ENCODE results near the gene TGFBR3.

TGFBR3 gene

DNA sequence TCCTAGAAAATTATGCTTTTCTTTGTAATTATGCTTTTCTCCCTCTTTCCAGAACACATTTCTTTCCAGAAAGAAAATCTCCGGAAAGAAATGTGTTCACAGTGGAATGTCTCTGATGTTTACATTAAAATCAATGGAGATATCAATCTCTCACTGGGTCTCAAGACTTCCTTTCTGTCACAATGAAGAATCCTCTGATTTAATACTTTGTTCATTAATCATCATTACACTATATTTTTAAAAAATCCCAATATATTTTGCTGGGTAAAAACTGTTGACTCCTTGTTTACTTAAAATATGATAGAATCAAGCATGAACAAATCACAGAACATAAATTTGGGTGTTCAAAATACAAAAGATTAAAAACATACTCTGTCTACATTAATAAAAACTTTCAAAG lies 26.3 kb upstream of the TGFBR3 start:
- no peak overlapping the region for H3K4me3 ChIP-seq (ENCODE audit: low read depth in 1 of 2, low read length in 2 of 2)
- H4K20me1 ChIP-seq (ENCODE audit: insufficient read depth, low read length) = no peaks in the 10 kb centered on the region
- H3K27ac ChIP-seq (ENCODE audit: low read length) = no peak overlapping the region
- DNase-seq = no peak
- no peaks in the 10 kb centered on the region for H3K36me3 ChIP-seq (ENCODE audit: insufficient read depth, low read length)
- H2AFZ ChIP-seq (ENCODE audit: low read depth, low read length) = no peak overlapping the region
- H3K9ac ChIP-seq (ENCODE audit: low read depth, low read length) = no peak overlapping the region
- no peaks in the 10 kb centered on the region for H3K4me1 ChIP-seq (ENCODE audit: insufficient read depth, low read length)
- no peak for TF ChIP-seq EZH2 (IDR thresholded peaks at IDR 0.05; ENCODE audit: borderline replicate concordance, low read depth, low read length, severe bottlenecking)
- TF ChIP-seq, protein P1, sequence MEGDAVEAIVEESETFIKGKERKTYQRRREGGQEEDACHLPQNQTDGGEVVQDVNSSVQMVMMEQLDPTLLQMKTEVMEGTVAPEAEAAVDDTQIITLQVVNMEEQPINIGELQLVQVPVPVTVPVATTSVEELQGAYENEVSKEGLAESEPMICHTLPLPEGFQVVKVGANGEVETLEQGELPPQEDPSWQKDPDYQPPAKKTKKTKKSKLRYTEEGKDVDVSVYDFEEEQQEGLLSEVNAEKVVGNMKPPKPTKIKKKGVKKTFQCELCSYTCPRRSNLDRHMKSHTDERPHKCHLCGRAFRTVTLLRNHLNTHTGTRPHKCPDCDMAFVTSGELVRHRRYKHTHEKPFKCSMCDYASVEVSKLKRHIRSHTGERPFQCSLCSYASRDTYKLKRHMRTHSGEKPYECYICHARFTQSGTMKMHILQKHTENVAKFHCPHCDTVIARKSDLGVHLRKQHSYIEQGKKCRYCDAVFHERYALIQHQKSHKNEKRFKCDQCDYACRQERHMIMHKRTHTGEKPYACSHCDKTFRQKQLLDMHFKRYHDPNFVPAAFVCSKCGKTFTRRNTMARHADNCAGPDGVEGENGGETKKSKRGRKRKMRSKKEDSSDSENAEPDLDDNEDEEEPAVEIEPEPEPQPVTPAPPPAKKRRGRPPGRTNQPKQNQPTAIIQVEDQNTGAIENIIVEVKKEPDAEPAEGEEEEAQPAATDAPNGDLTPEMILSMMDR (IDR thresholded peaks at IDR 0.05; ENCODE audit: borderline replicate concordance, extremely low read depth, low read length, poor library complexity, severe bottlenecking) = no peak
- peaks cover 2% of the 10 kb centered on the region for H3K27me3 ChIP-seq (ENCODE audit: insufficient read depth, low read length, poor library complexity)
- H3K4me2 ChIP-seq (ENCODE audit: insufficient read depth, low read length) = no peak overlapping the region
- ATAC-seq (ENCODE audit: insufficient read depth, low read depth) = no peak
- H3K79me2 ChIP-seq (ENCODE audit: insufficient read depth, low read length) = no peaks in the 10 kb centered on the region
- H3K9me3 ChIP-seq (ENCODE audit: insufficient read depth, low read length, severe bottlenecking) = no peaks in the 10 kb centered on the region

DNA sequence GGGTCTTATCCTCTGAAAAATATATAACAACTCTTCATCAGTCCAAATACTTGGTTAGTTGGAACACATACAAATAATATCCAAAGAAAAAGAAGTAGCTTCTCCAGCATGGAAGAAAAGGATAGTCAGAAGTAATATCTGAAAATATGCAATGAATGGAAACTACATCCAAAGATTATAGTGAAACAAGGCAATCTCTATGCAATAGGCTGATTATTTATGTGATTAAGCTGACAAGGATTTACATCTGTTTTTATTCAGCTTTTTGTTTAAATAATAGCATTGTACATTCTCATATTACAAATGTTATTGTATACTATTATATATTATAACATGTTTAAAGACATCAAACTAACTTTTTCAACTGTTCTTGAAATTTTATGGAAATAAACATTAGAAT lies 15.3 kb upstream of the TGFBR3 start:
- Histone ChIP-seq H3K27ac (ENCODE audit: low read length) (no peak overlapping the region), H3K4me3 (ENCODE audit: low read depth in 1 of 2, low read length in 2 of 2) (no peak overlapping the region), H3K9me3 (ENCODE audit: insufficient read depth, low read length, severe bottlenecking) (no peaks in the 10 kb centered on the region), H3K9ac (ENCODE audit: low read depth, low read length) (no peak overlapping the region), H3K36me3 (ENCODE audit: insufficient read depth, low read length) (no peaks in the 10 kb centered on the region), H3K4me1 (ENCODE audit: insufficient read depth, low read length) (no peaks in the 10 kb centered on the region), H3K27me3 (ENCODE audit: insufficient read depth, low read length, poor library complexity) (peaks cover 2% of the 10 kb centered on the region), H2AFZ (ENCODE audit: low read depth, low read length) (no peak overlapping the region), H3K4me2 (ENCODE audit: insufficient read depth, low read length) (no peak overlapping the region), H3K79me2 (ENCODE audit: insufficient read depth, low read length) (no peaks in the 10 kb centered on the region), H4K20me1 (ENCODE audit: insufficient read depth, low read length) (no peaks in the 10 kb centered on the region)
- TF ChIP-seq, protein P1 (IDR thresholded peaks at IDR 0.05; ENCODE audit: borderline replicate concordance, extremely low read depth, low read length, poor library complexity, severe bottlenecking) = no peak
- no peak for TF ChIP-seq EZH2 (IDR thresholded peaks at IDR 0.05; ENCODE audit: borderline replicate concordance, low read depth, low read length, severe bottlenecking)
- DNase-seq = no peak
- no peak for ATAC-seq (ENCODE audit: insufficient read depth, low read depth)

DNA sequence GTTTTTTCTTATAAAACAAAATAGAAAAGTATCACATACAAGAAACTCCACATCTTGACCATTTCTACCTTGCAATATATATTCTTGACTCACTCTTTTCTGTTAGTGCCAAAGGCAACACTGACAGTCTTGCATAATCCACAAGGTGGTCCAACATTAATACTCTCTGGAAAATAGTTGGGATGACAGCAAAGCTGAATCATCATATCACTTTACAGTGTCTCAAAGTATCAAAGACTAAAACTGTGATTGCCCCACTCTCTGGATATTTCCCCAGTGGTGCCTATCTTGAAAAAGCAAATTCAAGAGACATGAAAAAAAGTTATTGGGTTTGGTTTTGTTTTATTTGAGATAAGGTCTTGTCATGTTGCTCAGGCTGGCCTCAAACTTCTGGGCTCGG lies 14.6 kb upstream of the TGFBR3 start:
- Histone ChIP-seq H3K36me3 (ENCODE audit: insufficient read depth, low read length) (no peaks in the 10 kb centered on the region), H4K20me1 (ENCODE audit: insufficient read depth, low read length) (no peaks in the 10 kb centered on the region), H3K9ac (ENCODE audit: low read depth, low read length) (no peak overlapping the region), H3K27ac (ENCODE audit: low read length) (no peak overlapping the region), H3K9me3 (ENCODE audit: insufficient read depth, low read length, severe bottlenecking) (no peaks in the 10 kb centered on the region), H2AFZ (ENCODE audit: low read depth, low read length) (no peak overlapping the region), H3K4me3 (ENCODE audit: low read depth in 1 of 2, low read length in 2 of 2) (no peak overlapping the region), H3K79me2 (ENCODE audit: insufficient read depth, low read length) (no peaks in the 10 kb centered on the region), H3K4me2 (ENCODE audit: insufficient read depth, low read length) (no peak overlapping the region), H3K27me3 (ENCODE audit: insufficient read depth, low read length, poor library complexity) (peaks cover 8% of the 10 kb centered on the region), H3K4me1 (ENCODE audit: insufficient read depth, low read length) (no peaks in the 10 kb centered on the region)
- ATAC-seq (ENCODE audit: insufficient read depth, low read depth) = no peak
- no peak for DNase-seq
- TF ChIP-seq, protein P1 (IDR thresholded peaks at IDR 0.05; ENCODE audit: borderline replicate concordance, extremely low read depth, low read length, poor library complexity, severe bottlenecking) = no peak
- no peak for TF ChIP-seq EZH2 (IDR thresholded peaks at IDR 0.05; ENCODE audit: borderline replicate concordance, low read depth, low read length, severe bottlenecking)

- Histone ChIP-seq H3K36me3 (ENCODE audit: insufficient read depth, low read length) (no peaks in the 10 kb centered on the region), H3K4me1 (ENCODE audit: insufficient read depth, low read length) (peaks cover 7% of the 10 kb centered on the region), H4K20me1 (ENCODE audit: insufficient read depth, low read length) (no peaks in the 10 kb centered on the region), H2AFZ (ENCODE audit: low read depth, low read length) (no peak overlapping the region), H3K4me3 (ENCODE audit: low read depth in 1 of 2, low read length in 2 of 2) (no peak overlapping the region), H3K9ac (ENCODE audit: low read depth, low read length) (no peak overlapping the region), H3K9me3 (ENCODE audit: insufficient read depth, low read length, severe bottlenecking) (no peaks in the 10 kb centered on the region), H3K79me2 (ENCODE audit: insufficient read depth, low read length) (no peaks in the 10 kb centered on the region), H3K27me3 (ENCODE audit: insufficient read depth, low read length, poor library complexity) (peaks cover 8% of the 10 kb centered on the region), H3K4me2 (ENCODE audit: insufficient read depth, low read length) (no peak overlapping the region), H3K27ac (ENCODE audit: low read length) (no peak overlapping the region)
- no peak for TF ChIP-seq EZH2 (IDR thresholded peaks at IDR 0.05; ENCODE audit: borderline replicate concordance, low read depth, low read length, severe bottlenecking)
- TF ChIP-seq, protein P1 (IDR thresholded peaks at IDR 0.05; ENCODE audit: borderline replicate concordance, extremely low read depth, low read length, poor library complexity, severe bottlenecking) = no peak
- DNase-seq = no peak
- ATAC-seq (ENCODE audit: insufficient read depth, low read depth) = no peak
Observed at GRCh38 chr1:91897016-91897415, 11.1 kb upstream of the TGFBR3 start.

Measured in DND-41 (cell line).